ENCODE measurements around the gene ZNF236.
A peak's percentile ranks its signal among the peaks of the same experiment; 100 is the strongest.

ZNF236 gene

DNA sequence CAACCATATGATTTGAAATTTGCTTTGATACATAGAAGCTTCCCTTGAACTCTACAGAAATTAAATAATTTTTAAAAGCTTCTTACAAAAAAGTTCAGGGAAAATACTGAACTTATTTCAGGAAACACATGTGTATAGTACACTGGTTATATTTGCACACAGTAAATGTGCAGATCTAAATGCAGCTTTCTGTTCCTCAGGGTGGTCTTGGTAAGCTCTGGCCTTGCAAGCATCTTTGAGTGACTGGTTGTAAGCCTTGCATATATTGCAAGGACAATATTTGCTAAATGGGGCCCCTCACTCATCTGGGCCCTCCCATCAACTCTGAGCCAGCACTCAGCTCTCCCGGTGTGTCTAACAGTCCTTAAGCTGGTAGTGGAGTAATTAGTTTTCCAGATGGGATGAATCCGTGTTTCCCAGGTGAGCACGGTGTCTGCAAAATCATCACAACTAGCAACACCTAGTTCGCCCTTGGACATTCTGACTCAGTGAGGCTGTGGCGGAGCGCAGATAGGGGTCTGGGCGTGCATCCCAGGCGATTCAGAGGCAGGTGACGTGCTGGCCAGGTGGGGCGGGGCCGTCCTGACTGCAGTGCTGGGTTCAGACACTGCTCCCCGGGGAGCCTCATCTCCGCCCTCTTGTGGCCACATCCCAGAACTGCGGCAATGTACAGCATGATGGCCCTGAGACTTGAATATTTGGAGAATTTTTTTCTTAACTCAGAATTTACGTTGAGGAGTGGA is 160.7 kb downstream of the ZNF236 start:
- TF ChIP-seq POLR2AphosphoS5 (IDR thresholded peaks at IDR 0.05; ENCODE audit: low read depth, low read length) (no peak), SIN3A (IDR thresholded peaks at IDR 0.05; ENCODE audit: borderline replicate concordance, insufficient read depth, low read length) (no peak), FOXP2 (optimal IDR thresholded peaks at IDR 0.05; ENCODE audit: borderline replicate concordance, extremely low read depth, extremely low read length, insufficient read depth) (peak; percentile 20)
- TF ChIP-seq, protein P1, sequence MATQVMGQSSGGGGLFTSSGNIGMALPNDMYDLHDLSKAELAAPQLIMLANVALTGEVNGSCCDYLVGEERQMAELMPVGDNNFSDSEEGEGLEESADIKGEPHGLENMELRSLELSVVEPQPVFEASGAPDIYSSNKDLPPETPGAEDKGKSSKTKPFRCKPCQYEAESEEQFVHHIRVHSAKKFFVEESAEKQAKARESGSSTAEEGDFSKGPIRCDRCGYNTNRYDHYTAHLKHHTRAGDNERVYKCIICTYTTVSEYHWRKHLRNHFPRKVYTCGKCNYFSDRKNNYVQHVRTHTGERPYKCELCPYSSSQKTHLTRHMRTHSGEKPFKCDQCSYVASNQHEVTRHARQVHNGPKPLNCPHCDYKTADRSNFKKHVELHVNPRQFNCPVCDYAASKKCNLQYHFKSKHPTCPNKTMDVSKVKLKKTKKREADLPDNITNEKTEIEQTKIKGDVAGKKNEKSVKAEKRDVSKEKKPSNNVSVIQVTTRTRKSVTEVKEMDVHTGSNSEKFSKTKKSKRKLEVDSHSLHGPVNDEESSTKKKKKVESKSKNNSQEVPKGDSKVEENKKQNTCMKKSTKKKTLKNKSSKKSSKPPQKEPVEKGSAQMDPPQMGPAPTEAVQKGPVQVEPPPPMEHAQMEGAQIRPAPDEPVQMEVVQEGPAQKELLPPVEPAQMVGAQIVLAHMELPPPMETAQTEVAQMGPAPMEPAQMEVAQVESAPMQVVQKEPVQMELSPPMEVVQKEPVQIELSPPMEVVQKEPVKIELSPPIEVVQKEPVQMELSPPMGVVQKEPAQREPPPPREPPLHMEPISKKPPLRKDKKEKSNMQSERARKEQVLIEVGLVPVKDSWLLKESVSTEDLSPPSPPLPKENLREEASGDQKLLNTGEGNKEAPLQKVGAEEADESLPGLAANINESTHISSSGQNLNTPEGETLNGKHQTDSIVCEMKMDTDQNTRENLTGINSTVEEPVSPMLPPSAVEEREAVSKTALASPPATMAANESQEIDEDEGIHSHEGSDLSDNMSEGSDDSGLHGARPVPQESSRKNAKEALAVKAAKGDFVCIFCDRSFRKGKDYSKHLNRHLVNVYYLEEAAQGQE (IDR thresholded peaks at IDR 0.05; ENCODE audit: insufficient read depth in 1 of 2, low read depth in 2 of 2, low read length in 2 of 2), result no peak

DNA sequence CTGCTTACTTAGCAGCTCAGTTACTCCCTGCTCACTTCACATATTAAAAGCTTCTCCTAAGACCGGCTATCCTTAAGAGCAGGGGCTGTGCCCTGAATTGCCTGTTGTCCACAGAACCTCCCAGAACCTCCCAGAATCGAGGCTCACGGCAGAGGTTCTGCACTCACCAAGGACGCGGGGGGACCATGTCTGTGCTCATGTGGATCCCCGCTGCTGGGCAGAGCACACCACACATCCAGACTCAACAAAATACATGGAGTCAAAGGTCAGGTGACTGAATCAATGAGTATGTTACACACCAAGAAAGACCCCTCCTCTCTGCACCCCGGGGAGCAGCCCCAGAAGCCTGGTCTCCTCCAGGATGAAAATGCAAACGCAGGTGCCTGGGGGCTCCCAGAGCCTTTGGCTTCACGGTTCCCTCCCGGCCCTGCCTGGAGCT is 161.3 kb downstream of the ZNF236 start:
- TF ChIP-seq SIN3A (IDR thresholded peaks at IDR 0.05; ENCODE audit: borderline replicate concordance, insufficient read depth, low read length), result no peak
- TF ChIP-seq, protein P1 (IDR thresholded peaks at IDR 0.05; ENCODE audit: insufficient read depth in 1 of 2, low read depth in 2 of 2, low read length in 2 of 2), result no peak
- TF ChIP-seq POLR2AphosphoS5 (IDR thresholded peaks at IDR 0.05; ENCODE audit: low read depth, low read length), result no peak
- no peak for TF ChIP-seq TAF1 (IDR thresholded peaks at IDR 0.05; ENCODE audit: borderline replicate concordance, insufficient read depth, low read length)
- no peak for TF ChIP-seq FOXP2 (optimal IDR thresholded peaks at IDR 0.05; ENCODE audit: borderline replicate concordance, extremely low read depth, extremely low read length, insufficient read depth)

DNA sequence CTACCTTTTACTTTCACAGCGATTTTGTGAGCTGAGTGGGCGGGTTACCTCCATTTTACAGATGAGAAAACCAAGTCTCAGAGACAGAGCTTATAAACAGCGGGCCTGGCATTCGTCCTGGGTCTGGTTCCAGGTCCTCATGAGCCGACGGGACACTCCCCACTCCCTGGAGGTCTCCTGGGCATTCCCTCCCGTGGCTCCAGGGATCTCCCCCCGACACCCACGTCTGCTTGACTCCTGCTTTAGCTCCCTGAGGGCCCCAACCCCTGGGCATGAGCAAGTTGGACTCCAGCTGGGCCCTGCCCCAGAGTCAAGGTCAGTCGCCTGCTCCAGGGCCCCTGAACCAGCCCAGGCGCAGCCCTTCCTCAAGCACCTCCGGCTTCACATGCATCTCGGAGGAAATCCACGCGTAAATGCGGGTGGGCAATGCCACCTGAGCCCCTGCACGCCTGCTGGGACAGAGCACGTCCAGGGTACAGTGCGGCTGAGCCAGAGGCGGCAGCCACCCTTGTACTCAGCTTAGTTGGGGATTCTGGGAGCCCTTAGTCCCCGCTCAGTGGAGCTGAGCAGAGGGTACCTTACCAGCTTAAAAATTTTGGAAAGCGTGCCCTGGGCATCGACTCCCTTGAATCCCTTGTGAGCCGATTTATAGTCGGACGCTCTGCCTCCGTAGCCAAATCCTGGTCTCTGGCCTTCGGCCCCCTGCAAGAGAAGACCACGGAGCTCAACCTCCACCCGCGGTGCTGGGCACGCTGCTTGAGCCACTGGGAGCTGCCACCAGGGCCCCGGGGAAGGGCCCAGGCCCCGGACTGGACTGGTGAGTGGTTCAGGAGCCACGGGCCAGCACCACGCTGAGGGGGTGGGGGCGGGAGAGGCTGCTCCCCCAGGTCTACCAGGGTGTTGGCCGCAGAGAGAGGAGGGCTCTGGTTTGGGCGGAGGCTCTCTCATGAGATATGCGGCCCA is 162.1 kb downstream of the ZNF236 start:
- no peak for TF ChIP-seq POLR2AphosphoS5 (IDR thresholded peaks at IDR 0.05; ENCODE audit: low read depth, low read length)
- no peak for TF ChIP-seq TAF1 (IDR thresholded peaks at IDR 0.05; ENCODE audit: borderline replicate concordance, insufficient read depth, low read length)
- no peak for TF ChIP-seq FOXP2 (optimal IDR thresholded peaks at IDR 0.05; ENCODE audit: borderline replicate concordance, extremely low read depth, extremely low read length, insufficient read depth)
- TF ChIP-seq, protein P1 (IDR thresholded peaks at IDR 0.05; ENCODE audit: insufficient read depth in 1 of 2, low read depth in 2 of 2, low read length in 2 of 2), result no peak
- no peak for TF ChIP-seq SIN3A (IDR thresholded peaks at IDR 0.05; ENCODE audit: borderline replicate concordance, insufficient read depth, low read length)

DNA sequence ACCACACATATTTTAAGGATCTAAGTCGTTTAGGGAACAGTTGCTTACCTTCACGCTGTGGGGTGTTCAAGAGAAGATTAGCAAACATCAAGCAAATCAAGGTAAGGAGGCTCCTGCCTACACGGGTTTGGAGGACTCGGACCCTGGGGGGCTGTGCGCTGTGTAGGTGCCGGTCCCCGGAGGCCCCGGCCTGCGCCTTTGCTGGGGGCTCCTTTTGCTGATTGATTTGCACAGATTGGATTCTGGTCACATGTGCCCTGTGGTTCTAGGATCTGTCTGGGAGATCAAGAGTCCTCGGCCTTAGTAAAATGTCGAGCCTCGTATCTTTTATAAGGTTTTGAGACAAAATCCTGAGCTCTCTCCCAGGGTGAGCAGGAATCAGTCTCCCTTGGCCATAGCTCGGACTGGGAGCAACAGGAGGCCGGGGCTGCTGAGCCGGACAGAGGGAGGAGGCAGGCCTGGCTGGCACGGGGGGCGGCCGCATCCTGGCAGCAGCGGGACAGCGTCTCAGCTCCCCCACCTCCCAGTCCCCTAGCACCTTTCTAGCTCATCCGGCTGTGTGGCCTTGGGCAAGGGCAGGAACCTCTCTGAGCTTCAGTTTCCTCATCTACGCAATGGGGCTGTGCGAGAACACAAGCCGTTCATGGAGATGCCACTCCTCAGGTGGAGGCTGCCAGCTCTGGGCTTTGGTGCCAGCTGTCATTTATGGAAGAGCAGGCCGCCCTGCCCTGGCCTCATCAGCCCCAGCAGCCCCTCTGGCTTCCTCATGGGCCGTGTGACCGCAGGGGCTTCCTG is 163.0 kb downstream of the ZNF236 start:
- TF ChIP-seq POLR2AphosphoS5 (IDR thresholded peaks at IDR 0.05; ENCODE audit: low read depth, low read length) (no peak), FOXP2 (optimal IDR thresholded peaks at IDR 0.05; ENCODE audit: borderline replicate concordance, extremely low read depth, extremely low read length, insufficient read depth) (no peak), SIN3A (IDR thresholded peaks at IDR 0.05; ENCODE audit: borderline replicate concordance, insufficient read depth, low read length) (no peak)

DNA sequence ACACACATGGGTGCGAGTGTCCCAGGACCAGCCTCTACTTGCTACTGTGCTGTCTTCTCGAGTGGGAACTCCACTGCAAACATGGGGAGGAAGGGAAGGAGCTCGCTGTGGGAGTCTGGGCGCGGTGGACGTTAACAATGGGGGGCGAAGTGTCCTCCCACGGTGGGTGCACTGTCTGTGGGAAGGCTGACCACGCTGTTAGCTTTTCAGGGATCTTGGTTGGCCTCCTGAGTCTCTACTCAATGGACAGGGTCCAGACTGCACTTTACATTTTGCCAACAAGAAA is 163.5 kb downstream of the ZNF236 start:
- TF ChIP-seq POLR2AphosphoS5 (IDR thresholded peaks at IDR 0.05; ENCODE audit: low read depth, low read length) (no peak), SIN3A (IDR thresholded peaks at IDR 0.05; ENCODE audit: borderline replicate concordance, insufficient read depth, low read length) (no peak), TAF1 (IDR thresholded peaks at IDR 0.05; ENCODE audit: borderline replicate concordance, insufficient read depth, low read length) (no peak), FOXP2 (optimal IDR thresholded peaks at IDR 0.05; ENCODE audit: borderline replicate concordance, extremely low read depth, extremely low read length, insufficient read depth) (no peak)
- TF ChIP-seq, protein P1 (IDR thresholded peaks at IDR 0.05; ENCODE audit: insufficient read depth in 1 of 2, low read depth in 2 of 2, low read length in 2 of 2), result no peak
